ENCODE data around the gene ETV1. TPM values are rescaled to one million over a fixed set of nuclear protein-coding genes. Genes with fewer than 3 reads are reported as not detected.
A peak's percentile ranks its signal among the peaks of the same experiment; 100 is the strongest.

Gene ETV1
- total RNA-seq, 4 donors from 2014 or later: 1.0 to 7.2 (median 3.6) TPM

DNA sequence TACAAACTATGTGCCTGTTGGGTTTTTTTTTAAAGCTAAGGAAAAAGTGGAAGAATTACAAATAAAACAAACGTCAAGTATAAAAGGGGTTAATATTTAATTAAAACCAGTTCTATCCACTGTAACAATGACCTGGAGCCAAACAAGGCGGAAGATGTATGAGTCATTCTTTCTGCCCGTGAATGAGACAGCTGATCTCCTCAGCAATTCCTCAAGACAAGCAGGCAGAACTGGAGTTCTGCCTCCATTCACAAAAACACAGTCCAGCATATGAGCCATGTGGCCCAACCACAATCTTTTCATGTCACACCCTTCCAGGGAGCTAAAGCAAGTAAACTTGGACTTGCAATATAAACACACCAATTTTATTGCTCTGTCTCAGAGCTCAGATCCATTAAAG lies 8.4 kb downstream of the ETV1 start:
- no peak for TF ChIP-seq POLR2A (IDR thresholded peaks at IDR 0.05)
- TF ChIP-seq, protein P1, sequence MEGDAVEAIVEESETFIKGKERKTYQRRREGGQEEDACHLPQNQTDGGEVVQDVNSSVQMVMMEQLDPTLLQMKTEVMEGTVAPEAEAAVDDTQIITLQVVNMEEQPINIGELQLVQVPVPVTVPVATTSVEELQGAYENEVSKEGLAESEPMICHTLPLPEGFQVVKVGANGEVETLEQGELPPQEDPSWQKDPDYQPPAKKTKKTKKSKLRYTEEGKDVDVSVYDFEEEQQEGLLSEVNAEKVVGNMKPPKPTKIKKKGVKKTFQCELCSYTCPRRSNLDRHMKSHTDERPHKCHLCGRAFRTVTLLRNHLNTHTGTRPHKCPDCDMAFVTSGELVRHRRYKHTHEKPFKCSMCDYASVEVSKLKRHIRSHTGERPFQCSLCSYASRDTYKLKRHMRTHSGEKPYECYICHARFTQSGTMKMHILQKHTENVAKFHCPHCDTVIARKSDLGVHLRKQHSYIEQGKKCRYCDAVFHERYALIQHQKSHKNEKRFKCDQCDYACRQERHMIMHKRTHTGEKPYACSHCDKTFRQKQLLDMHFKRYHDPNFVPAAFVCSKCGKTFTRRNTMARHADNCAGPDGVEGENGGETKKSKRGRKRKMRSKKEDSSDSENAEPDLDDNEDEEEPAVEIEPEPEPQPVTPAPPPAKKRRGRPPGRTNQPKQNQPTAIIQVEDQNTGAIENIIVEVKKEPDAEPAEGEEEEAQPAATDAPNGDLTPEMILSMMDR (IDR thresholded peaks at IDR 0.05): no peak
- intact Hi-C loops (cut with DNase I; ENCODE audit: low total_unique reads): no loop called here
- peak in 1 of 2 donors; percentile 77 for DNase-seq (ENCODE audit: low spot score in 2 of 2)
- WGBS, 2 donors: 3 to 6% methylated on average over 3 of the region's 3 CpGs
- H3K4me3 ChIP-seq (ENCODE audit: low read depth, poor library complexity, severe bottlenecking): no peak overlapping the region

DNA sequence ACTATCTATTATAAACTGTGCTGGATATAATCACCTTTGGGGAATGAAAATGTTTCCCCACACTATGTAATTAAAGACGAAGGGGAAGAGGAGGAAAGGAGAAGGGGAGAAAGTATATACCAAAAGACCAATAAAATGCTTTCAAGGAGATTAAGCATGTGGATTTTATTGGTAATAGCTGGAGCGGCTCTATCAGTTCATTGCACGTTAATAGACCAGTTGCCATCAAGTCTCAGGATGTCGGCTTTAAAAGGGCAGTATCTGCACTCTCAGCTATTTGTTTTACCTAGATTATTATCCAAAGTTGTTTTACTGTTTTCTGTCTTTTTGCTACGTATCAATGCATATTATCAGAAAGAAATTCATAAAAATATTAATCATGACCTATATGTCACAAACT lies 9.0 kb downstream of the ETV1 start:
- no peak for DNase-seq (ENCODE audit: low spot score in 2 of 2)
- no peak for TF ChIP-seq POLR2A (IDR thresholded peaks at IDR 0.05)
- TF ChIP-seq, protein P1 (IDR thresholded peaks at IDR 0.05): no peak
- intact Hi-C loops (cut with DNase I; ENCODE audit: low total_unique reads): no loop called here
- 43 to 52% methylated on average over 5 of the region's 5 CpGs for WGBS, 2 donors
- no peak overlapping the region for H3K4me3 ChIP-seq (ENCODE audit: low read depth, poor library complexity, severe bottlenecking)

DNA sequence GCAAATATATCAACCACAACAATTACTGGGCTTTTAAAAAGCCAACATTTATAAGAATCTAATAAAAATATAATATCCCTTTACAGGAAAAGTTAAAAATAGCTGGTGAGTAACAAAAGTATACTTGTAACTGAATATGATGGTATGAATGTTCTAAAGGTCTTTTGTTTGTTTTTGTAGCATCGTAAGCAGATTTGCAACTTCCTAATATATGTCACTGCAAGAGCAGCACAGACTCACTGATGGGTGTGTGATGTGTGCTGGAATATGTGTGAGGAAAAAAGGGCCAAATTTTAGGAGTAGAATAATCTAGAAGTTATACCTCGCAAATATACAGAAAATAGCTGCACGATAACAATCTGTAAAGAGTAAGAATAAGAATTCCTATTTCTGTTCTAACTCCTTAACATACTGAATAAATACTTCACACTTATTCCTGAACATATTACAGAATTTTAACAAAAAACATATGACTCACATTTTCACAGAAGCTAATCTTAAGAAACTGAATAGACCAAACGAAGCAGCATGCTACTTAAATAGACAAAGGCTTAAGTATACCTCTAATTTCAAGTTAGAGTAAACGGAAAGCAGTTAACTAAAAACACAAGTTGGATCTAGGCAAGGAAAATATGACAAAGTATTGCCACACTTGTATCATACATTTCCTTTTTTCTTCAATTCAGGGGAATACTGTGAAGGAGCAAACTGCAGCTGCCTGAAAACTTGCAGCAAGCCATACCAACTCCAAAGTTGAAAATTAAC lies 9.6 kb downstream of the ETV1 start:
- H3K4me3 ChIP-seq (ENCODE audit: low read depth, poor library complexity, severe bottlenecking): no peak overlapping the region
- DNase-seq (ENCODE audit: low spot score in 2 of 2): no peak
- whole genome bisulfite sequencing, 2 donors: 41 to 45% methylated on average over 5 of the region's 5 CpGs
- TF ChIP-seq, protein P1 (IDR thresholded peaks at IDR 0.05): no peak
- TF ChIP-seq POLR2A (IDR thresholded peaks at IDR 0.05): no peak
- intact Hi-C loops (cut with DNase I; ENCODE audit: low total_unique reads): no loop called here

DNA sequence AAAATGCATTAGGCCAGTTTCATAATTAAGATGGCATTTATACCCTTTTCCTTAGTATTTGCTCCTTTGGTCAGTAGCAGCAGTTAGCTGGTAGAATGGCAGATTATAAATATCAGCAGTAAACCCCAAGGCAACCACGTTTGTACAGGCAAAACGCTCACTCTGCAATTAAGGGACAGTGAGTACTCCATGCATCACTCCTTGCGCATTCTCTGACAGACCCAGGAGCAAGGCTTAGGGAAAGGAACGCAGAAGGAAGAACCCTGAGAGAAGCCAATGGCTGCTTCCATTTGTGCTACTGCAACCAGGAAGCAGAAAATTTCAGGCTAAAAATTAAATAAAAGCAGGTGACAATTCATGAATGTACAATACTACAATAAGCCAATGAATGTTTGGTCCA lies 12.9 kb downstream of the ETV1 start:
- no peak overlapping the region for H3K4me3 ChIP-seq (ENCODE audit: low read depth, poor library complexity, severe bottlenecking)
- DNase-seq (ENCODE audit: low spot score in 2 of 2): no peak
- TF ChIP-seq, protein P1 (IDR thresholded peaks at IDR 0.05): no peak
- TF ChIP-seq POLR2A (IDR thresholded peaks at IDR 0.05): no peak
- WGBS, 2 donors: 75 to 84% methylated on average over 4 of the region's 4 CpGs
- intact Hi-C loops (cut with DNase I; ENCODE audit: low total_unique reads): no loop called here

DNA sequence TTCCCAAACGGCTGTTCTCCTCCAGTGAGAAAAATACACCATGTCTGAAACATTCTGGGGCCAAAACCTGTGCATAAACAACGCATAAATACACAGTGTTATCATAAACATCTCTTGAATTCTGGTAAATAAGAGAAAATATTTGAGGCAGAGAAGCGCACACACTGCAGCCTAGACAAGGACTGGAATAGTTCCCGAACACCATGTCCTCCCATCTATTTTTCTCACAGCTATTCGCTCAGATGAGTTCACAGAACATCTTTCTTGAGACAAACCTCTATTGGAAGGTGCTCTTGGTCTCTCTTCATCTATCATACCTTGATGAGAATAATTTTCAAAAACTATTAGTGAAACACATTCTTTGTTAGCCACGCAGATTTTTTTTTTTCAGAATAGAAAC lies 24.4 kb downstream of the ETV1 start:
- DNase-seq (ENCODE audit: low spot score in 2 of 2): no peak
- intact Hi-C loops (cut with DNase I; ENCODE audit: low total_unique reads): no loop called here
- no peak for TF ChIP-seq POLR2A (IDR thresholded peaks at IDR 0.05)
- TF ChIP-seq, protein P1 (IDR thresholded peaks at IDR 0.05): no peak
- WGBS, 2 donors: 88 to 95% methylated on average over 6 of the region's 6 CpGs
- no peak overlapping the region for H3K4me3 ChIP-seq (ENCODE audit: low read depth, poor library complexity, severe bottlenecking)

DNA sequence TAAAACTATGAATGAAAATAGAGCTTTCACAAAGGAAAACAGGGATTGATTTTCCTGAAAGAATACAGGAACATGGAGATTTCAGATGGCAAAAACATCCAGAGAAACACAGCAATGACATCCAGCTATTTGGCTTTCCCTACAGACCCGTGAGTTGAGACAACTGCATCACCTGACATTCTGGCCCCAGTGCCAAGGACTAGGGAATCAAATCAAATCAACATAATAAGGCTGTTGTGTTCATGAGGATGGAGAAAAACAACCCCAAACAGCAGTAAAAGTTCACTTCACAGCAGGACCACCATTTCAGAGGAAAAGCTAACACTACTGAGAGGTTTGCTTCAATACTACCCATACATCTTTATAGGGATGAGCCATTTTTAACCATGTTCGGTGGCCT lies 25.5 kb downstream of the ETV1 start:
- DNase-seq (ENCODE audit: low spot score in 2 of 2): no peak
- intact Hi-C loops (cut with DNase I; ENCODE audit: low total_unique reads): no loop called here
- WGBS, 2 donors: 90 to 92% methylated on average over 2 of the region's 2 CpGs
- no peak overlapping the region for H3K4me3 ChIP-seq (ENCODE audit: low read depth, poor library complexity, severe bottlenecking)
- TF ChIP-seq, protein P1 (IDR thresholded peaks at IDR 0.05): no peak
- TF ChIP-seq POLR2A (IDR thresholded peaks at IDR 0.05): no peak

Data from lower leg skin (tissue), 4 donors.